HFFc6 (cell line): Measurements from ENCODE around the gene GJA4. TPM values are rescaled to one million over a fixed set of nuclear protein-coding genes. Genes with fewer than 3 reads are reported as not detected.
A peak's percentile ranks its signal among the peaks of the same experiment; 100 is the strongest.

Source experiments
- DNase-seq: peaks from one replicate; pipeline ENCODE4 v3.0.0-alpha.2; 2018
- H3K27ac Mint-ChIP-seq: 2 replicates; pipeline ENCODE4 v1.8.0; 2020; ENCODE audit warnings: mild to moderate bottlenecking, mixed read lengths
- H3K27me3 Mint-ChIP-seq: 2 replicates; pipeline ENCODE4 v1.8.0; 2021; ENCODE audit warnings: mild to moderate bottlenecking, moderate library complexity, mixed read lengths; ENCODE audit not compliant: insufficient read depth
- H3K36me3 Mint-ChIP-seq: 2 replicates; pipeline ENCODE4 v1.8.0; 2021; ENCODE audit warnings: low read depth, mixed read lengths
- H3K4me1 Mint-ChIP-seq: 2 replicates; pipeline ENCODE4 v1.8.0; 2020; ENCODE audit warnings: low read depth, mixed read lengths
- H3K4me3 Mint-ChIP-seq: 2 replicates; pipeline ENCODE4 v1.8.0; 2020; ENCODE audit warnings: mild to moderate bottlenecking, moderate library complexity, mixed read lengths
- H3K9me3 Mint-ChIP-seq: 2 replicates; pipeline ENCODE4 v1.8.0; 2020; ENCODE audit warnings: mild to moderate bottlenecking, mixed read lengths
- total RNA-seq, 6 experiments: library from RNA; stranded (reverse); fragmentation: NEBNext Ultra II Directional; extraction: Animal tissue kit (Norgen Biotek cat#: 25700); gene quantifications; 2 replicates in 1 of 6; 3 replicates in 5 of 6; pipeline ENCODE4 v1.2.3, GENCODE V29; 2021
- TF ChIP-seq, protein P1 (sequence below): fragments of 200-600 bp; sonication (generic); IDR thresholded peaks from 2 replicates; pipeline ENCODE4 v1.5.0; 2021; ENCODE audit warnings: antibody characterized with exemption, mild to moderate bottlenecking

Gene GJA4
- total RNA-seq, 6 experiments from 2014 or later, result not detected

GRCh38 chr1:34761176-34761761, 31.5 kb upstream of the GJA4 start:
- Mint-ChIP-seq H3K36me3 (no peaks in the 10 kb centered on the region), H3K27ac (no peak overlapping the region), H3K4me3 (no peak overlapping the region), H3K27me3 (peaks cover 13% of the 10 kb centered on the region), H3K4me1 (peaks cover 14% of the 10 kb centered on the region), H3K9me3 (no peaks in the 10 kb centered on the region)
- TF ChIP-seq, protein P1, sequence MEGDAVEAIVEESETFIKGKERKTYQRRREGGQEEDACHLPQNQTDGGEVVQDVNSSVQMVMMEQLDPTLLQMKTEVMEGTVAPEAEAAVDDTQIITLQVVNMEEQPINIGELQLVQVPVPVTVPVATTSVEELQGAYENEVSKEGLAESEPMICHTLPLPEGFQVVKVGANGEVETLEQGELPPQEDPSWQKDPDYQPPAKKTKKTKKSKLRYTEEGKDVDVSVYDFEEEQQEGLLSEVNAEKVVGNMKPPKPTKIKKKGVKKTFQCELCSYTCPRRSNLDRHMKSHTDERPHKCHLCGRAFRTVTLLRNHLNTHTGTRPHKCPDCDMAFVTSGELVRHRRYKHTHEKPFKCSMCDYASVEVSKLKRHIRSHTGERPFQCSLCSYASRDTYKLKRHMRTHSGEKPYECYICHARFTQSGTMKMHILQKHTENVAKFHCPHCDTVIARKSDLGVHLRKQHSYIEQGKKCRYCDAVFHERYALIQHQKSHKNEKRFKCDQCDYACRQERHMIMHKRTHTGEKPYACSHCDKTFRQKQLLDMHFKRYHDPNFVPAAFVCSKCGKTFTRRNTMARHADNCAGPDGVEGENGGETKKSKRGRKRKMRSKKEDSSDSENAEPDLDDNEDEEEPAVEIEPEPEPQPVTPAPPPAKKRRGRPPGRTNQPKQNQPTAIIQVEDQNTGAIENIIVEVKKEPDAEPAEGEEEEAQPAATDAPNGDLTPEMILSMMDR, result no peak
- DNase-seq, result no peak

GRCh38 chr1:34761776-34762307, 31.0 kb upstream of the GJA4 start:
- Mint-ChIP-seq H3K9me3 (no peaks in the 10 kb centered on the region), H3K4me3 (no peak overlapping the region), H3K36me3 (no peaks in the 10 kb centered on the region), H3K27ac (no peak overlapping the region), H3K4me1 (peaks cover 14% of the 10 kb centered on the region), H3K27me3 (peaks cover 11% of the 10 kb centered on the region)
- TF ChIP-seq, protein P1, result no peak
- DNase-seq, result no peak

DNA sequence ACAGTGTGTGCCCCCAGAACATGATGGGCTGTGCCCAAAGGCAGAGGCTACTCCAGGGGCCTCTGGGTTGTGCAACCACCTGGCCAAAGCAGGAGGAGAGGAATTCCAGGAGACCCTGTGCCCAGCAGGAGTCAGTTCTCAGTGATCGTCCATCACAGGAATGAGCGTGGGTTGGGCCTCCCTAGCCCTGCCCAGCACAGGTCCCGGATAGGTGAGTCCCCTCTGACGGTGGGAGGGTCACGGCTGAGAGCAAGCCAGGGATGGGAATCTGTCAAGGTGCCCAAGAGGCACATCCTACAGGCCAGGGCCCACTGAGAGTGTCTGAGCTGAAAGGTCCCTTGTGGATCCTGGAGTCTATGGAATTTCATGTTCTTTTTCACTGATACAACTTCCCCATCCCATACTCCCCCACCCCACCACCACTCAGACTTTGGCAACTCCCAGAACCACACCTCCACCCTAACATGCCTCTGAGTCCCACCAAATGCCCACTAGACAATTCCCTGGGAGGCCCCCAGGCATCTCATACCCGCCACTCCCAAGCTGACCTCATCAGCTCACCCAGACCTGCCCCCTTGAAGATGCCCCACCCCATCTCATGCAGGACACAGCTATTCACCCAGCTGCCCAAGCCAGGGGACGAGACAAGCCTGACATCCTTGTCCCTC, 30.2 kb upstream of the GJA4 start:
- H3K9me3 Mint-ChIP-seq, result no peaks in the 10 kb centered on the region
- no peak overlapping the region for H3K27ac Mint-ChIP-seq
- H3K4me3 Mint-ChIP-seq, result no peak overlapping the region
- TF ChIP-seq, protein P1, result no peak
- no peaks in the 10 kb centered on the region for H3K36me3 Mint-ChIP-seq
- H3K4me1 Mint-ChIP-seq, result peaks cover 14% of the 10 kb centered on the region
- H3K27me3 Mint-ChIP-seq, result peaks cover 11% of the 10 kb centered on the region
- DNase-seq, result no peak

GRCh38 chr1:34763142-34763781, 29.5 kb upstream of the GJA4 start:
- DNase-seq, result peak; percentile 65
- Mint-ChIP-seq H3K4me1 (peaks cover 14% of the 10 kb centered on the region), H3K9me3 (no peaks in the 10 kb centered on the region), H3K27me3 (peaks cover 11% of the 10 kb centered on the region), H3K4me3 (peak overlapping the region; percentile 48), H3K36me3 (no peaks in the 10 kb centered on the region), H3K27ac (no peak overlapping the region)
- TF ChIP-seq, protein P1, result no peak

- TF ChIP-seq, protein P1, result no peak
- Mint-ChIP-seq H3K4me1 (peaks cover 2% of the 10 kb centered on the region), H3K27me3 (no peaks in the 10 kb centered on the region; the same call in 1 of the 2 replicates), H3K36me3 (no peaks in the 10 kb centered on the region), H3K4me3 (no peak overlapping the region), H3K27ac (no peak overlapping the region), H3K9me3 (no peaks in the 10 kb centered on the region)
- DNase-seq, result no peak
These were observed 23.9 kb upstream of the GJA4 start for GRCh38 chr1:34768856-34769255.
